Heart right ventricle (tissue), 16 donors: ENCODE data around the gene MINK1. TPM values are rescaled to one million over a fixed set of nuclear protein-coding genes. Genes with fewer than 3 reads are reported as not detected.

ENCODE experiments used
- ATAC-seq, 8 donors: fragments of 200-7000 bp; cut with Tn5 transposase; one replicate each; pipeline ENCODE4 v1.9.1; 2020; ENCODE audit warnings: mild to moderate bottlenecking in 8 of 8, moderate library complexity in 8 of 8, moderate number of reproducible peaks in 1 of 8
- DNase-seq, 2 donors: peaks; one replicate each; pipeline ENCODE4 v3.0.0-alpha.2; 2020
- H3K27ac ChIP-seq, 10 donors: fragments of 200-600 bp; sonication (generic) in 2 of 10; one replicate each; pipeline versions ENCODE4 v1.5.0 to v1.8.0; 2020 to 2022; ENCODE audit warnings: mild to moderate bottlenecking in 3 of 10
- H3K27me3 ChIP-seq, 7 donors: fragments of 200-600 bp; one replicate each; pipeline ENCODE4 v1.8.0; 2021 to 2022; ENCODE audit warnings: mild to moderate bottlenecking in 2 of 7
- H3K36me3 ChIP-seq, 9 donors: fragments of 200-600 bp; sonication (generic) in 1 of 9; one replicate each; pipeline versions ENCODE4 v1.5.0 to v1.8.0; 2020 to 2022; ENCODE audit warnings: mild to moderate bottlenecking in 2 of 9
- H3K4me1 ChIP-seq, 9 donors: fragments of 200-600 bp; sonication (generic) in 1 of 9; one replicate each; pipeline versions ENCODE4 v1.5.0 to v1.8.0; 2020 to 2022; ENCODE audit warnings: mild to moderate bottlenecking in 4 of 9
- H3K4me3 ChIP-seq, 10 donors: fragments of 200-600 bp; sonication (generic) in 2 of 10; one replicate each; pipeline versions ENCODE4 v1.5.0 to v1.8.0; 2020 to 2022; ENCODE audit warnings: mild to moderate bottlenecking in 7 of 10, moderate library complexity in 2 of 10
- H3K9me3 ChIP-seq, 11 donors: fragments of 200-600 bp in 10 of 11; sonication (generic) in 2 of 11; one replicate each; pipeline versions ENCODE4 v1.5.0 to v1.8.0; 2013 to 2022; ENCODE audit warnings: mild to moderate bottlenecking in 2 of 11, control low read depth in 1 of 11, moderate library complexity in 1 of 11
- CTCF ChIP-seq, 9 donors: fragments of 200-600 bp; sonication (generic) in 2 of 9; IDR thresholded peaks; one replicate each; pipeline versions ENCODE4 v1.5.0 to v1.8.0; 2021 to 2022; ENCODE audit warnings: antibody characterized with exemption in 9 of 9, mild to moderate bottlenecking in 5 of 9, moderate library complexity in 1 of 9
- WGBS, 2 donors: extraction: QIAGEN DNeasy Blood & Tissue Kit; methylation state at CpG; one replicate each; pipeline ENCODE4 v1.1.7; 2013; ENCODE audit warnings: inconsistent platforms in 1 of 2; 5-methylcytosine and 5-hydroxymethylcytosine counted together
- intact Hi-C, 10 donors: fragments of 100-400 bp; cut with DNase I; formaldehyde crosslinking; loops; one replicate each; pipeline versions ENCODE4 v1.11.1 to v1.14.2; 2022
- polyA plus RNA-seq, 2 donors: library from polyadenylated mRNA; stranded (reverse); fragments of 200-250 nt; gene quantifications; one replicate each; pipeline ENCODE4 v1.2.3, GENCODE V29; 2013
- total RNA-seq, 10 donors: library from RNA; stranded (reverse); fragmentation: NEBNext Ultra II Directional in 3 of 10; extraction: Animal tissue kit (Norgen Biotek cat#: 25700) in 3 of 10; gene quantifications; one replicate each; pipeline versions ENCODE4 v1.2.1 to v1.2.4, GENCODE V29; 2021 to 2023
- donor health status: Arrhythmogenic right ventricular cardiomyopathy.
- donor health status: ischemic (EF 13 %, LVEDD 7.1; RV severe dilation, severe dysfunction).
- donor health status: healthy with polysubstance abuse.
- donor health status: DM: no; HTN: yes; CAD: no.
- donor health status: DM: no; HTN: no; CAD: no.
- donor health status: ischemic (EF 25% LVEDD 6.9; RV normal size, moderate dysfunction).
- donor health status: ischemic (EF 25% LVEDD 5.7; RV mildly dilated, moderate dysfunction).
- donor health status: healthy.
- donor health status: DM: yes; HTN: yes; CAD: no.
- donor health status: Ischemic cardiomyopathy.
- donor health status: ischemic (EF 35%, LVEDD 5.7; RV mildly dilated, moderate dysfunction).
- donor health status: nonischemic (EF 11% LVEDD 7.7; RV severe dilation, severe dysfunction).
- donor health status: DM: yes; HTN: yes; CAD: no.
- donor health status: PGD.
- donor health status: ischemic (EF 29% LVEDD 5.4; RV normal size, mild dysfunction).
- donor health status: nonischemic (EF 23%, LVEDD 6.1; RV moderate dilation, normal function).

Gene MINK1
- total and polyA plus RNA-seq, 12 donors = 17.3 to 54.1 (median 33.5) TPM

GRCh38 chr17:4898927-4899326 lies 65.8 kb downstream of the MINK1 start:
- Histone ChIP-seq H3K4me3 (peak overlapping the region; percentile 20 to 63 (median 55)), H3K27ac (peak overlapping the region in 4 of 10 donors; percentile 3 to 75 (median 57)), H3K9me3 (no peaks in the 10 kb centered on the region), H3K36me3 (peaks cover under 1 to 37% (median 27%) of the 10 kb centered on the region in 9 donors), H3K4me1 (peaks cover 0 to 47% (median 32%) of the 10 kb centered on the region in 9 donors), H3K27me3 (peaks cover 0 to 36% (median 21%) of the 10 kb centered on the region in 7 donors)
- WGBS, 2 donors = 15 to 21% methylated on average over 32 to 34 of the region's 34 CpGs
- no peak for TF ChIP-seq CTCF (IDR thresholded peaks at IDR 0.05)
- intact Hi-C loops = loop anchor here in 1 of 10 donors (10.0 kb wide), 1 partner anchor 194 kb away; the partner anchor contains the start of gene PELP1
- ATAC-seq (peak in 2 of 8 donors; percentile 0 to 3), DNase-seq (no peak)

- ATAC-seq = peak; percentile 54 to 79 (median 72)
- H3K27me3 ChIP-seq = peaks cover 0 to 36% (median 21%) of the 10 kb centered on the region in 7 donors
- H3K27ac ChIP-seq = peak within 1 kb of the TSS in 6 of 10 donors; percentile 6 to 75 (median 50)
- WGBS, 2 donors = 10 to 11% methylated on average over 59 to 60 of the region's 60 CpGs
- peak; percentile 78 to 83 for DNase-seq
- no peaks in the 10 kb centered on the region for H3K9me3 ChIP-seq
- peak in 1 of 9 donors; percentile 15 for TF ChIP-seq CTCF (IDR thresholded peaks at IDR 0.05)
- intact Hi-C loops = loop anchor here in 3 of 10 donors (5.0 to 10.0 kb wide), 3 partner anchors 112 to 195 kb away; partner anchors contain the start of genes ARRB2 (in 1 of the 3), GLTPD2 (in 1 of the 3), PELP1 (in 1 of the 3) and VMO1 (in 1 of the 3)
- H3K4me3 ChIP-seq = peak within 1 kb of the TSS; percentile 20 to 63 (median 55)
- peaks cover 0 to 47% (median 32%) of the 10 kb centered on the region in 9 donors for H3K4me1 ChIP-seq
- peaks cover 0 to 30% (median 20%) of the 10 kb centered on the region in 9 donors for H3K36me3 ChIP-seq
These were observed 66.4 kb downstream of the MINK1 start, which contains the start of gene C17orf107 for GRCh38 chr17:4899341-4900230. C17orf107 (plus strand) TSS chr17:4899536; CDS start chr17:4899763, 227 bp downstream.

GRCh38 chr17:4900231-4901107 lies 67.3 kb downstream of the MINK1 start:
- ATAC-seq = peak in 3 of 8 donors; percentile 9 to 29 (median 12)
- H3K27me3 ChIP-seq = peaks cover 0 to 36% (median 21%) of the 10 kb centered on the region in 7 donors
- intact Hi-C loops = loop anchor here in 2 of 10 donors (5.0 kb wide), 2 partner anchors 113 to 188 kb away; partner anchors contain the start of genes ARRB2 (in 1 of the 2), GLTPD2 (in 1 of the 2) and VMO1 (in 1 of the 2)
- H3K36me3 ChIP-seq = peaks cover 0 to 21% (median 12%) of the 10 kb centered on the region in 9 donors
- H3K9me3 ChIP-seq = no peaks in the 10 kb centered on the region
- H3K27ac ChIP-seq = peak overlapping the region in 7 of 10 donors; percentile 33 to 75 (median 53)
- DNase-seq = no peak
- peaks cover 0 to 47% (median 32%) of the 10 kb centered on the region in 9 donors for H3K4me1 ChIP-seq
- 19 to 28% methylated on average over 65 of the region's 65 CpGs for whole genome bisulfite sequencing, 2 donors
- peak overlapping the region in 8 of 10 donors; percentile 46 to 63 (median 58) for H3K4me3 ChIP-seq
- TF ChIP-seq CTCF (IDR thresholded peaks at IDR 0.05) = peak in 1 of 9 donors; percentile 8
